Measurements from ENCODE around the gene RUFY4.

RUFY4 gene

GRCh38 chr2:218036371-218036770, 32.7 kb upstream of the RUFY4 start:
- Histone ChIP-seq H3K27ac (ENCODE audit: low read length) (no peak overlapping the region), H3K9me3 (ENCODE audit: insufficient read depth, low read length, severe bottlenecking) (no peaks in the 10 kb centered on the region), H3K79me2 (ENCODE audit: insufficient read depth, low read length) (no peaks in the 10 kb centered on the region), H3K36me3 (ENCODE audit: insufficient read depth, low read length) (no peaks in the 10 kb centered on the region), H3K4me3 (ENCODE audit: low read depth in 1 of 2, low read length in 2 of 2) (no peak overlapping the region), H4K20me1 (ENCODE audit: insufficient read depth, low read length) (peaks cover 5% of the 10 kb centered on the region), H3K4me2 (ENCODE audit: insufficient read depth, low read length) (no peak overlapping the region), H2AFZ (ENCODE audit: low read depth, low read length) (no peak overlapping the region), H3K9ac (ENCODE audit: low read depth, low read length) (no peak overlapping the region), H3K27me3 (ENCODE audit: insufficient read depth, low read length, poor library complexity) (peaks cover 9% of the 10 kb centered on the region), H3K4me1 (ENCODE audit: insufficient read depth, low read length) (peaks cover 4% of the 10 kb centered on the region)
- TF ChIP-seq, protein P1, sequence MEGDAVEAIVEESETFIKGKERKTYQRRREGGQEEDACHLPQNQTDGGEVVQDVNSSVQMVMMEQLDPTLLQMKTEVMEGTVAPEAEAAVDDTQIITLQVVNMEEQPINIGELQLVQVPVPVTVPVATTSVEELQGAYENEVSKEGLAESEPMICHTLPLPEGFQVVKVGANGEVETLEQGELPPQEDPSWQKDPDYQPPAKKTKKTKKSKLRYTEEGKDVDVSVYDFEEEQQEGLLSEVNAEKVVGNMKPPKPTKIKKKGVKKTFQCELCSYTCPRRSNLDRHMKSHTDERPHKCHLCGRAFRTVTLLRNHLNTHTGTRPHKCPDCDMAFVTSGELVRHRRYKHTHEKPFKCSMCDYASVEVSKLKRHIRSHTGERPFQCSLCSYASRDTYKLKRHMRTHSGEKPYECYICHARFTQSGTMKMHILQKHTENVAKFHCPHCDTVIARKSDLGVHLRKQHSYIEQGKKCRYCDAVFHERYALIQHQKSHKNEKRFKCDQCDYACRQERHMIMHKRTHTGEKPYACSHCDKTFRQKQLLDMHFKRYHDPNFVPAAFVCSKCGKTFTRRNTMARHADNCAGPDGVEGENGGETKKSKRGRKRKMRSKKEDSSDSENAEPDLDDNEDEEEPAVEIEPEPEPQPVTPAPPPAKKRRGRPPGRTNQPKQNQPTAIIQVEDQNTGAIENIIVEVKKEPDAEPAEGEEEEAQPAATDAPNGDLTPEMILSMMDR (IDR thresholded peaks at IDR 0.05; ENCODE audit: borderline replicate concordance, extremely low read depth, low read length, poor library complexity, severe bottlenecking) = no peak
- TF ChIP-seq EZH2 (IDR thresholded peaks at IDR 0.05; ENCODE audit: borderline replicate concordance, low read depth, low read length, severe bottlenecking) = no peak
- ATAC-seq (ENCODE audit: insufficient read depth, low read depth) = no peak
- no peak for DNase-seq

- Histone ChIP-seq H3K27ac (ENCODE audit: low read length) (no peak overlapping the region), H2AFZ (ENCODE audit: low read depth, low read length) (no peak overlapping the region), H3K36me3 (ENCODE audit: insufficient read depth, low read length) (no peaks in the 10 kb centered on the region), H3K79me2 (ENCODE audit: insufficient read depth, low read length) (no peaks in the 10 kb centered on the region), H3K4me2 (ENCODE audit: insufficient read depth, low read length) (no peak overlapping the region), H4K20me1 (ENCODE audit: insufficient read depth, low read length) (peaks cover under 1% of the 10 kb centered on the region; the same call in 1 of the 2 replicates), H3K4me1 (ENCODE audit: insufficient read depth, low read length) (peaks cover 4% of the 10 kb centered on the region), H3K4me3 (ENCODE audit: low read depth in 1 of 2, low read length in 2 of 2) (no peak overlapping the region), H3K27me3 (ENCODE audit: insufficient read depth, low read length, poor library complexity) (peaks cover 9% of the 10 kb centered on the region), H3K9ac (ENCODE audit: low read depth, low read length) (no peak overlapping the region), H3K9me3 (ENCODE audit: insufficient read depth, low read length, severe bottlenecking) (no peaks in the 10 kb centered on the region)
- TF ChIP-seq, protein P1 (IDR thresholded peaks at IDR 0.05; ENCODE audit: borderline replicate concordance, extremely low read depth, low read length, poor library complexity, severe bottlenecking) = no peak
- TF ChIP-seq EZH2 (IDR thresholded peaks at IDR 0.05; ENCODE audit: borderline replicate concordance, low read depth, low read length, severe bottlenecking) = no peak
- DNase-seq = no peak
- ATAC-seq (ENCODE audit: insufficient read depth, low read depth) = no peak
Observed at GRCh38 chr2:218039171-218039570, 29.9 kb upstream of the RUFY4 start.

- no peaks in the 10 kb centered on the region for H3K9me3 ChIP-seq (ENCODE audit: insufficient read depth, low read length, severe bottlenecking)
Observed at GRCh38 chr2:218040883-218041282, 28.2 kb upstream of the RUFY4 start.

More at GRCh38 chr2:218040883-218041282, 28.2 kb upstream of the RUFY4 start:
- H3K4me3 ChIP-seq (ENCODE audit: low read depth in 1 of 2, low read length in 2 of 2) = no peak overlapping the region
- H2AFZ ChIP-seq (ENCODE audit: low read depth, low read length) = no peak overlapping the region
- no peaks in the 10 kb centered on the region for H3K36me3 ChIP-seq (ENCODE audit: insufficient read depth, low read length)
- DNase-seq = no peak
- H3K4me2 ChIP-seq (ENCODE audit: insufficient read depth, low read length) = no peak overlapping the region
- H3K27ac ChIP-seq (ENCODE audit: low read length) = no peak overlapping the region
- TF ChIP-seq, protein P1 (IDR thresholded peaks at IDR 0.05; ENCODE audit: borderline replicate concordance, extremely low read depth, low read length, poor library complexity, severe bottlenecking) = no peak
- TF ChIP-seq EZH2 (IDR thresholded peaks at IDR 0.05; ENCODE audit: borderline replicate concordance, low read depth, low read length, severe bottlenecking) = no peak
- peaks cover 9% of the 10 kb centered on the region for H3K27me3 ChIP-seq (ENCODE audit: insufficient read depth, low read length, poor library complexity)
- no peaks in the 10 kb centered on the region for H3K4me1 ChIP-seq (ENCODE audit: insufficient read depth, low read length)
- no peak for ATAC-seq (ENCODE audit: insufficient read depth, low read depth)
- no peak overlapping the region for H3K9ac ChIP-seq (ENCODE audit: low read depth, low read length)
- H3K79me2 ChIP-seq (ENCODE audit: insufficient read depth, low read length) = no peaks in the 10 kb centered on the region
- no peaks in the 10 kb centered on the region for H4K20me1 ChIP-seq (ENCODE audit: insufficient read depth, low read length)

Measured in DND-41 (cell line).